ENCODE results near the gene PVR. TPM values are rescaled to one million over a fixed set of nuclear protein-coding genes. Genes with fewer than 3 reads are reported as not detected.

The PVR gene
- total and polyA plus RNA-seq, 7 donors: 3.0 to 39.4 (median 11.5) TPM

DNA sequence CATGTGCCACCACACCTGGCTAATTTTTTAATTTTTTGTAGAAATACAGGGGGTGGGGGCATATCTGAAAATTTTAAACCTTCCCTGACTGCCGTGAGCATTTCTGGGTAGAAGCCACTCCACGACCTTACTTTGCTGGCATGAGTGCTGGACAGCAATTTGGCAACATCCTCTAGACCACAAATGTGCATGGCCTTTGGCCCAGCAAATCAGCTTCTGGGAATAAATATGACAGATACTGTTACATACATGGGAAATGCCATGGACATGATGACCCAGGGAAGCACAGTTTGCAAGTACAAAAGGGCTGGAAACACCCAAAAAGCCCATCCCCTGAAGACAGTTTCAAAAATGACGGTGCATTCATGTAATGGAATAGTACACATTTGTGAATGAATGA lies 3.2 kb upstream of the PVR start:
- no peak overlapping the region for H3K27ac ChIP-seq
- H3K4me1 ChIP-seq: peaks cover 0 to 10% (median 2%) of the 10 kb centered on the region in 4 donors
- no peak overlapping the region for H3K4me3 ChIP-seq
- no peak for TF ChIP-seq POLR2A (IDR thresholded peaks at IDR 0.05)
- 50 to 70% methylated on average over 3 of the region's 3 CpGs for WGBS, 2 donors
- no peaks in the 10 kb centered on the region for H3K9me3 ChIP-seq
- no peak for DNase-seq
- H3K36me3 ChIP-seq: no peaks in the 10 kb centered on the region
- no peaks in the 10 kb centered on the region for H3K27me3 ChIP-seq
- intact Hi-C loops (cut with DNase I): no loop called here

DNA sequence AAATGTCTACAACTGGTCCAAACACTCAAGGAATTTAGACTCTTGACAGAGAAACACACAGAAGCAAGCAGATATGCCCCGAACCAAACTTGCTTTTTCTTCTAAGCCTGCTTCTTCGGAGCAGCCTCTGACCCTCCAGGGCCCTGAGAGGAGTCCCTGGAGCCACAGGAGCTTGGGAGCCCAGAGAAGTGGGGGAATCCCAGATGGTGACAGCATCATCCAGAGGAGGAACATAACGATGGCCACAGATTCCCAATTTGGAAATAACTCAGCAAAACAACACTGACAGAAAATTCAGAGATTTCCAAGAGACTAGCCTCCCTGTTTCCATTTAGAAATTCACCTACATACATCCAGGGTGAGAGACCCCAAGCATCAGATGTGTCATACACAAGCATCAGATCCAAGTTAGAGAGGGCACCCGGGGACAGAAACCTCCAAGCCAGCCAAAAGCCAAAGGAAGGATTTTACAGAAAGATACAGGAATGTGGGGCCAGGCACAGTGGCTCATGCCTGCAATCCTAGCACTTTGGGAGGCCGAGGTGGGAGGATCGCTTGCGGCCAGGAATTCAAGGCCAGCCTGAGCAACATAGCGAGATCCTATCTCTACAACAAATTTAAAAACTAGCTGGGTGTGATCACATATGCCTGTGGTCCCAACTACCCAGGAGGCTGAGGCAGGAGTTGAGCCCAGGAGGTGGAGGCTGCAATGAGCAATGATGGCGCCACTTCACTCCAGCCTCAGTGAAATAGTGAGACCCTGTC lies 2.0 kb upstream of the PVR start:
- TF ChIP-seq POLR2AphosphoS5 (IDR thresholded peaks at IDR 0.05): no peak
- TF ChIP-seq POLR2A (IDR thresholded peaks at IDR 0.05): no peak
- no peak for TF ChIP-seq CTCF (IDR thresholded peaks at IDR 0.05)
- no peak for TF ChIP-seq EP300 (IDR thresholded peaks at IDR 0.05)
- WGBS, 2 donors: 92 to 95% methylated on average over 9 of the region's 9 CpGs
- Histone ChIP-seq H3K4me1 (peaks cover 0 to 15% (median 2%) of the 10 kb centered on the region in 4 donors), H3K36me3 (no peaks in the 10 kb centered on the region), H3K4me3 (no peak overlapping the region), H3K9me3 (no peaks in the 10 kb centered on the region), H3K27ac (no peak overlapping the region), H3K27me3 (no peaks in the 10 kb centered on the region)
- intact Hi-C loops (cut with DNase I): no loop called here
- DNase-seq: no peak

DNA sequence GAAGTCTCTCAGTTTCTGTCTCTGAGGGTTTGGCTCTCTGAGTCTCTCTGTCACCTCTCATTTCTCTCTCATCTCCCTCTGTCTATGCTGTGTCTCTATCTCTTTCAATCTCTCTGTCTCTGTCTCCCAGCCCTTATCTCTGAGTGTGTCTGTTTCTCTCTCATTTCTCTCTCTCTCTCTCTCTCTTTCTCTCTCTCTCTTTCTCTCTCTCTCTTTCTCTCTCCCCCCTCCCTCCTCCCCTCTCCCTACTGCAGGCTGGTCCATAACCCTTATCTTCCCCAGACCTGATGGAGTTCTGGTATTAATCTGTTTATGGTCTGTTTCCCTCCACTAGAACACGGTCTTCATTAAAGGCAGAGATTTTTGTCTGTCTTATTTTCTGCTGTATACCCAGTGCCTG lies 1.3 kb upstream of the PVR start:
- H3K27ac ChIP-seq: no peak overlapping the region
- H3K4me1 ChIP-seq: peaks cover 0 to 22% (median 2%) of the 10 kb centered on the region in 4 donors
- no peak for TF ChIP-seq POLR2AphosphoS5 (IDR thresholded peaks at IDR 0.05)
- TF ChIP-seq EP300 (IDR thresholded peaks at IDR 0.05): no peak
- TF ChIP-seq POLR2A (IDR thresholded peaks at IDR 0.05): no peak
- TF ChIP-seq CTCF (IDR thresholded peaks at IDR 0.05): no peak
- intact Hi-C loops (cut with DNase I): no loop called here
- H3K27me3 ChIP-seq: no peaks in the 10 kb centered on the region
- WGBS, 2 donors: 48 to 51% methylated on average over 1 of the region's 1 CpG
- no peak for DNase-seq
- no peaks in the 10 kb centered on the region for H3K9me3 ChIP-seq
- no peak overlapping the region for H3K4me3 ChIP-seq
- H3K36me3 ChIP-seq: peaks cover 0 to 4% (median 0%) of the 10 kb centered on the region in 4 donors

DNA sequence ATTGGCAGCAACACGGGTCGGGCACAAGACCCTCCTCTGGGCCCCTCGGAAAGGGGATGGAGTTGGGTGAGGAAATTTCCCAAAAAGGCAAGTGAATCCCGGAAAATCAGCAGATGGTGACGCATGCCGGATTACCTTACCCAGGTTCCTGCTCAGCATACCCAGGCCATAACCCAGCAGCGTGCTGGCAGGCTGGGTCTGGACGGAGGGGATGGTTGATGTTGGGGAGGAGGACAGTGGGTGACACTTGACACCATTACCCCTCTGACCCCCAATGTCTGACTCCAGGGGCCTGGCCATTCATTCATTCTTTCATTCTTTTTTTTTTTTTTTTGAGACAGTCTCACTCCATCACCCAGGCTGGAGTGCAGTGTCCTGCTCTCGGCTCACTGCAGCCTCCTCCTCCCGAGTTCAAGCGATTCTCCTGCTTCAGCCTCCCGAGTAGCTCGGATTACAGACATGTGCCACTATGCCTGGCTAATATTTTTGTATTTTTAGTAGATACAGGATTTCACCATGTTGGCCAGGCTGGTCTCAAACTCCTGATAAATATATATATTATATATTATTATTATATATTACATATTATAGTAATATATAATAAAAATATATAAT lies 799 bp downstream of the PVR start:
- peaks cover 0 to 36% (median 8%) of the 10 kb centered on the region in 4 donors for H3K4me1 ChIP-seq
- H3K4me3 ChIP-seq: peak overlapping the region; percentile 56 to 93 (median 66)
- peak in 1 of 4 donors; percentile 55 for TF ChIP-seq POLR2AphosphoS5 (IDR thresholded peaks at IDR 0.05)
- TF ChIP-seq EP300 (IDR thresholded peaks at IDR 0.05): no peak
- no peak for TF ChIP-seq CTCF (IDR thresholded peaks at IDR 0.05)
- no peak for TF ChIP-seq POLR2A (IDR thresholded peaks at IDR 0.05)
- H3K9me3 ChIP-seq: no peaks in the 10 kb centered on the region
- peak; percentile 68 for DNase-seq
- peak overlapping the region; percentile 74 to 92 (median 81) for H3K27ac ChIP-seq
- peaks cover 0 to 11% (median 0%) of the 10 kb centered on the region in 4 donors for H3K36me3 ChIP-seq
- H3K27me3 ChIP-seq: no peaks in the 10 kb centered on the region
- intact Hi-C loops (cut with DNase I): no loop called here
- WGBS, 2 donors: 4 to 14% methylated on average over 13 of the region's 13 CpGs

DNA sequence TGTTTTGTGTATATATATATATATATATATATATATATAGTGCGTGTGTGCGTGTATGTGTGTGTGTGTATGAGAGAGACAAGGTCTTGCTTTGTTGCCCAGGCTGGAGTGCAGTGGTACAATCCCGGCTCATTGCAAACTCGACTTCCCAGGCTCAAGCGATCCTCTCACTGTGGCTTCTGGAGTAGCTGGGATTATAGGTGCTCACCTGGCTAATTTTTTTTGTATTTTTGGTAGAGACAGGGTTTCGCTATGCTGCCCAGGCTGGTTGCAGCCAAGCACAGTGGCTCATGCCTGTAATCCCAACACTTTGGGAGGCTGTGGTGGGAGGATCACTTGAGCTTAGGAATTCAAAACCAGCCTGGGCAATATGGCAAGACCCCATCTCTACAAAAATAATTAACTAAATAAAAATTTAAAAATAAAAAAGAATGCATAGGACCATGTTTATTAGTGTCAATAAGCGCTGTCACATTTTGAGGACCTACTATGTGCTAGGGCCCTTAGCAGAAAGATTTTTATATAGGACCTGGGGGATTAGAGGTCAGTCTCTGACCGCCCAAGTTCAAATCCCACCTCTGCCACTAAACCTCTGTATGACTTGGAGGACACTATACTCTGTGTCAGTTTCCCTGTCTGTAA lies 1.8 kb downstream of the PVR start:
- no peak overlapping the region for H3K4me3 ChIP-seq
- no peak for DNase-seq
- peaks cover 4 to 22% (median 9%) of the 10 kb centered on the region in 4 donors for H3K36me3 ChIP-seq
- peaks cover 0 to 36% (median 8%) of the 10 kb centered on the region in 4 donors for H3K4me1 ChIP-seq
- no peak overlapping the region for H3K27ac ChIP-seq
- H3K27me3 ChIP-seq: no peaks in the 10 kb centered on the region
- TF ChIP-seq EP300 (IDR thresholded peaks at IDR 0.05): no peak
- no peak for TF ChIP-seq CTCF (IDR thresholded peaks at IDR 0.05)
- no peak for TF ChIP-seq POLR2A (IDR thresholded peaks at IDR 0.05)
- TF ChIP-seq POLR2AphosphoS5 (IDR thresholded peaks at IDR 0.05): no peak
- WGBS, 2 donors: 75 to 83% methylated on average over 8 of the region's 8 CpGs
- H3K9me3 ChIP-seq: no peaks in the 10 kb centered on the region
- intact Hi-C loops (cut with DNase I): no loop called here

All from sigmoid colon (tissue), 7 donors.